Activated CD8-positive, alpha-beta memory T cell treated with anti-CD3 and anti-CD28 coated beads, Interleukin-2, amount 10 ng/mL, durations not matched to agents 7 days and 5 days (primary cell): ENCODE data around the gene SLC7A8. TPM values are rescaled to one million over a fixed set of nuclear protein-coding genes. Genes with fewer than 3 reads are reported as not detected.
"Not testable (repeated sequence)": the region's sequence is repeated elsewhere in the genome, so short reads cannot be mapped to it uniquely, and the experiment has no call there.

ENCODE experiments used
- ATAC-seq: fragments of 150-1000 bp; cut with Tn5 transposase; one replicate; pipeline ENCODE4 v1.10.0; 2021; ENCODE audit warnings: moderate library complexity
- CTCF ChIA-PET: fragments of 350-600 bp; sonication (Branson Sonifier 250); formaldehyde crosslinking; loops from one replicate; lab custom pipeline; 2021; ENCODE audit warnings: antibody characterized with exemption; lab: Charles Lee
- DNase-seq: peaks from one replicate; pipeline ENCODE4 v3.0.0-alpha.2; 2020
- H3K27ac Mint-ChIP-seq: one replicate; pipeline ENCODE4 v1.8.0; 2021; ENCODE audit warnings: mild to moderate bottlenecking, mixed read lengths
- H3K27me3 Mint-ChIP-seq: one replicate; pipeline ENCODE4 v1.8.0; 2021; ENCODE audit warnings: mixed read lengths
- H3K36me3 Mint-ChIP-seq: one replicate; pipeline ENCODE4 v1.8.0; 2021; ENCODE audit warnings: mild to moderate bottlenecking, mixed read lengths
- H3K4me1 Mint-ChIP-seq: one replicate; pipeline ENCODE4 v1.8.0; 2021; ENCODE audit warnings: mixed read lengths
- H3K4me3 Mint-ChIP-seq: one replicate; pipeline ENCODE4 v1.8.0; 2021; ENCODE audit warnings: mild to moderate bottlenecking, moderate library complexity, mixed read lengths
- H3K9me3 Mint-ChIP-seq: one replicate; pipeline ENCODE4 v1.8.0; 2022; ENCODE audit warnings: low read depth, mixed read lengths
- total RNA-seq, 2 experiments: library from RNA; stranded (reverse); gene quantifications; one replicate each; pipeline ENCODE4 v1.2.3, GENCODE V29; 2021

SLC7A8 gene
- under 1 TPM; 0.54 to 0.91 TPM for total RNA-seq

GRCh38 chr14:23183479-23183878 is at the start of gene SLC7A8:
Gene SLC7A8, minus strand, starts transcription at chr14:23183660. Its CDS starts 746 bp downstream, at chr14:23182914.
- CTCF ChIA-PET, result interaction anchor here (0.6 to 18.4 kb wide), 8 partner anchors 11 to 253 kb away, joined by 3 to 285 read pairs (median 4); no protein-coding TSS in a partner anchor
- no peak within 1 kb of the TSS for H3K4me3 Mint-ChIP-seq
- peaks cover 31% of the 10 kb centered on the region for H3K27me3 Mint-ChIP-seq
- peak; percentile 73 for ATAC-seq
- no peaks in the 10 kb centered on the region for H3K36me3 Mint-ChIP-seq
- no peak for DNase-seq
- no peaks in the 10 kb centered on the region for H3K9me3 Mint-ChIP-seq
- no peak within 1 kb of the TSS for H3K27ac Mint-ChIP-seq
- peaks cover 2% of the 10 kb centered on the region for H3K4me1 Mint-ChIP-seq

GRCh38 chr14:23232241-23232808 is 48.9 kb upstream of the SLC7A8 start:
- H3K4me1 Mint-ChIP-seq, H3K27ac Mint-ChIP-seq, H3K4me3 Mint-ChIP-seq, CTCF ChIA-PET, H3K36me3 Mint-ChIP-seq, DNase-seq, ATAC-seq, H3K9me3 Mint-ChIP-seq: not testable (repeated sequence)
- H3K27me3 Mint-ChIP-seq, result peaks cover 14% of the 10 kb centered on the region

- Mint-ChIP-seq H3K4me1 (no peaks in the 10 kb centered on the region), H3K4me3 (no peak overlapping the region), H3K27me3 (peaks cover 24% of the 10 kb centered on the region), H3K36me3 (no peaks in the 10 kb centered on the region), H3K9me3 (no peaks in the 10 kb centered on the region), H3K27ac (no peak overlapping the region)
- ATAC-seq (no peak), DNase-seq (no peak)
- CTCF ChIA-PET, result no interaction called here
These were observed 45.4 kb upstream of the SLC7A8 start for GRCh38 chr14:23228812-23229211.

- no peak overlapping the region for H3K27ac Mint-ChIP-seq
- no peaks in the 10 kb centered on the region for H3K9me3 Mint-ChIP-seq
- DNase-seq, result no peak
- H3K36me3 Mint-ChIP-seq, result no peaks in the 10 kb centered on the region
- CTCF ChIA-PET, result interaction anchor here (0.6 to 0.8 kb wide), 2 partner anchors 128 to 135 kb away, joined by 3 read pairs; no protein-coding TSS in a partner anchor
- peaks cover 32% of the 10 kb centered on the region for H3K27me3 Mint-ChIP-seq
- no peak overlapping the region for H3K4me3 Mint-ChIP-seq
- no peak for ATAC-seq
- H3K4me1 Mint-ChIP-seq, result no peaks in the 10 kb centered on the region
These were observed 44.1 kb upstream of the SLC7A8 start for GRCh38 chr14:23227566-23227965.

GRCh38 chr14:23224958-23225357 is 41.5 kb upstream of the SLC7A8 start:
- H3K4me3 Mint-ChIP-seq, H3K9me3 Mint-ChIP-seq, ATAC-seq, H3K27ac Mint-ChIP-seq, H3K36me3 Mint-ChIP-seq, H3K4me1 Mint-ChIP-seq, DNase-seq, CTCF ChIA-PET: not testable (repeated sequence)
- peaks cover 51% of the 10 kb centered on the region for H3K27me3 Mint-ChIP-seq

GRCh38 chr14:23219075-23219474 is 35.6 kb upstream of the SLC7A8 start:
- CTCF ChIA-PET, result interaction anchor here (2.8 kb wide), 1 partner anchor 98 kb away, joined by 6 read pairs; no protein-coding TSS in a partner anchor
- peaks cover 2% of the 10 kb centered on the region for H3K9me3 Mint-ChIP-seq
- H3K4me1 Mint-ChIP-seq, result peaks cover 2% of the 10 kb centered on the region
- no peak for DNase-seq
- H3K36me3 Mint-ChIP-seq, result no peaks in the 10 kb centered on the region
- peaks cover 59% of the 10 kb centered on the region for H3K27me3 Mint-ChIP-seq
- no peak overlapping the region for H3K27ac Mint-ChIP-seq
- H3K4me3 Mint-ChIP-seq, result no peak overlapping the region
- no peak for ATAC-seq

GRCh38 chr14:23217032-23218020 is 33.9 kb upstream of the SLC7A8 start:
- peaks cover 2% of the 10 kb centered on the region for H3K9me3 Mint-ChIP-seq
- no peak overlapping the region for H3K27ac Mint-ChIP-seq
- no peaks in the 10 kb centered on the region for H3K36me3 Mint-ChIP-seq
- peaks cover 2% of the 10 kb centered on the region for H3K4me1 Mint-ChIP-seq
- ATAC-seq (no peak), DNase-seq (no peak)
- peaks cover 51% of the 10 kb centered on the region for H3K27me3 Mint-ChIP-seq
- no peak overlapping the region for H3K4me3 Mint-ChIP-seq
- CTCF ChIA-PET, result no interaction called here

GRCh38 chr14:23215421-23215820 is 32.0 kb upstream of the SLC7A8 start:
- peaks cover 2% of the 10 kb centered on the region for H3K9me3 Mint-ChIP-seq
- H3K27me3 Mint-ChIP-seq, result peaks cover 42% of the 10 kb centered on the region
- no peak for DNase-seq
- peaks cover 2% of the 10 kb centered on the region for H3K4me1 Mint-ChIP-seq
- no peak overlapping the region for H3K4me3 Mint-ChIP-seq
- no peak overlapping the region for H3K27ac Mint-ChIP-seq
- no peak for ATAC-seq
- CTCF ChIA-PET, result no interaction called here
- no peaks in the 10 kb centered on the region for H3K36me3 Mint-ChIP-seq

GRCh38 chr14:23209651-23210423 is 26.4 kb upstream of the SLC7A8 start:
- Mint-ChIP-seq H3K4me3 (no peak overlapping the region), H3K27ac (no peak overlapping the region), H3K4me1 (no peaks in the 10 kb centered on the region), H3K27me3 (peaks cover 37% of the 10 kb centered on the region), H3K36me3 (no peaks in the 10 kb centered on the region), H3K9me3 (no peaks in the 10 kb centered on the region)
- ATAC-seq (no peak), DNase-seq (no peak)
- CTCF ChIA-PET, result no interaction called here

GRCh38 chr14:23208324-23208723 is 24.9 kb upstream of the SLC7A8 start:
- Mint-ChIP-seq H3K4me1 (no peaks in the 10 kb centered on the region), H3K4me3 (no peak overlapping the region), H3K9me3 (no peaks in the 10 kb centered on the region), H3K36me3 (no peaks in the 10 kb centered on the region), H3K27me3 (peaks cover 38% of the 10 kb centered on the region), H3K27ac (no peak overlapping the region)
- DNase-seq, result no peak
- CTCF ChIA-PET, result interaction anchor here (0.6 kb wide), 1 partner anchor 22 kb away, joined by 3 read pairs; no protein-coding TSS in a partner anchor
- no peak for ATAC-seq

GRCh38 chr14:23207146-23207540 is 23.7 kb upstream of the SLC7A8 start:
- no peaks in the 10 kb centered on the region for H3K4me1 Mint-ChIP-seq
- peaks cover 36% of the 10 kb centered on the region for H3K27me3 Mint-ChIP-seq
- H3K9me3 Mint-ChIP-seq, result no peaks in the 10 kb centered on the region
- no peak overlapping the region for H3K27ac Mint-ChIP-seq
- ATAC-seq, result no peak
- no peak overlapping the region for H3K4me3 Mint-ChIP-seq
- no peaks in the 10 kb centered on the region for H3K36me3 Mint-ChIP-seq
- DNase-seq, result no peak
- CTCF ChIA-PET, result interaction anchor here (1.3 to 1.4 kb wide), 2 partner anchors 25 to 87 kb away, joined by 3 read pairs; no protein-coding TSS in a partner anchor

- CTCF ChIA-PET, result interaction anchor here (1.3 to 1.4 kb wide), 2 partner anchors 24 to 86 kb away, joined by 3 read pairs; no protein-coding TSS in a partner anchor
- H3K4me3 Mint-ChIP-seq, result no peak overlapping the region
- H3K27ac Mint-ChIP-seq, result no peak overlapping the region
- no peaks in the 10 kb centered on the region for H3K9me3 Mint-ChIP-seq
- ATAC-seq, result no peak
- DNase-seq, result no peak
- peaks cover 33% of the 10 kb centered on the region for H3K27me3 Mint-ChIP-seq
- H3K36me3 Mint-ChIP-seq, result no peaks in the 10 kb centered on the region
- H3K4me1 Mint-ChIP-seq, result no peaks in the 10 kb centered on the region
These were observed 23.1 kb upstream of the SLC7A8 start for GRCh38 chr14:23206422-23207145.
